GM23248 (cell line): ENCODE results near the gene GALNS.

Experiments used
- EZH2 ChIP-seq: fragments of 200-600 bp; sonication (generic); IDR thresholded peaks from 2 replicates; pipeline ENCODE4 v1.6.1; 2018; ENCODE audit warnings: antibody characterized with exemption, mild to moderate bottlenecking; ENCODE audit not compliant: insufficient read depth, poor library complexity, severe bottlenecking
- EZH2phosphoT487 ChIP-seq: fragments of 200-600 bp; sonication (generic); IDR thresholded peaks from 2 replicates; pipeline ENCODE4 v1.6.1; 2018; ENCODE audit warnings: antibody characterized with exemption, moderate library complexity, mild to moderate bottlenecking, low read depth; ENCODE audit not compliant: insufficient read depth

DNA sequence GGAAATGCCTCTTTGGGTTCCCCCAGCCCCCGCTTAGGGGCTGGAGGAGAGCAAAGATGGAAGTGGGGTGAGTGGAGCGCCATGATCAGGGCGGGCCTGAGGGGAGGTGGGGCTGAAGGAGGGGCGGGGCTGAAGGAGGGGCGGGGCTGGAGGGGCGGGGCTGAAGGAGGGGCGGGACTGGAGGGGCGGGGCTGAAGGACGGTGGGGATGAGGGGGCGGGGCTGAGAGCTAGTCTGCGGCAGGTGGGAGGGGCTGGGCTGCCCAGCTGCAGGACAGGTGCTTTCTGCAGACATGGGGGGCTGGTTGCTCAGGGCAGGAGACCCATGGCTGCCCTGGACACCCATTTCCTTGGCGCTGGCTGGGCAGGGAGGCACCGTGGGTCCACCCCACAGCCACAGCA lies 48.8 kb upstream of the GALNS start:
- TF ChIP-seq EZH2 (no peak), EZH2phosphoT487 (no peak)
